ENCODE measurements around the gene FAM8A1.

The FAM8A1 gene

GRCh38 chr6:17640477-17640917, 40.4 kb downstream of the FAM8A1 start:
- Histone ChIP-seq H3K4me1 (ENCODE audit: control insufficient read depth in 1 of 2, insufficient read depth in 2 of 2, low read length in 2 of 2) (no peaks in the 10 kb centered on the region), H3K36me3 (ENCODE audit: control insufficient read depth in 1 of 2, insufficient read depth in 2 of 2, low read length in 2 of 2) (peaks cover 19 to 31% of the 10 kb centered on the region in 2 experiments), H3K4me2 (ENCODE audit: low read length) (no peak overlapping the region), H3K4me3 (ENCODE audit: low read depth, low read length) (no peak overlapping the region), H3K79me2 (ENCODE audit: control insufficient read depth, insufficient read depth, low read length, poor library complexity) (no peaks in the 10 kb centered on the region), H2AFZ (ENCODE audit: insufficient read depth, low read length, poor library complexity) (no peak overlapping the region), H2BK5ac (ENCODE audit: low read depth, low read length, poor library complexity) (no peak overlapping the region), H3K4ac (ENCODE audit: low read depth, low read length) (no peak overlapping the region), H2BK120ac (ENCODE audit: insufficient read depth, low read length, poor library complexity) (no peak overlapping the region), H2BK12ac (ENCODE audit: low read length) (no peak overlapping the region), H3K14ac (ENCODE audit: low read length) (no peak overlapping the region), H3K18ac (ENCODE audit: low read length) (no peak overlapping the region), H3K27me3 (ENCODE audit: insufficient read depth, low read length) (no peaks in the 10 kb centered on the region), H3K79me1 (ENCODE audit: low read length) (no peaks in the 10 kb centered on the region), H3K9me3 (ENCODE audit: insufficient read depth, low read depth, low read length) (no peaks in the 10 kb centered on the region), H4K8ac (ENCODE audit: low read depth, low read length) (no peak overlapping the region), H3K27ac (ENCODE audit: low read depth, low read length) (no peak overlapping the region), H3K23ac (ENCODE audit: low read length) (no peak overlapping the region), H3K9ac (ENCODE audit: low read length) (no peak overlapping the region), H4K91ac (ENCODE audit: low read depth, low read length) (no peak overlapping the region), H4K12ac (ENCODE audit: low read depth, low read length) (no peak overlapping the region), H2AK5ac (ENCODE audit: low read length) (no peak overlapping the region)
- peak; percentile 86 to 87 for DNase-seq
- WGBS (ENCODE audit: extremely low coverage, insufficient coverage, insufficient read length) = no CpG with 5 or more reads among the region's 3 CpGs

GRCh38 chr6:17648745-17649144, 48.6 kb downstream of the FAM8A1 start:
- H4K8ac ChIP-seq (ENCODE audit: low read depth, low read length) = no peak overlapping the region
- WGBS (ENCODE audit: extremely low coverage, insufficient coverage, insufficient read length) = no CpG with 5 or more reads among the region's 3 CpGs
- H3K14ac ChIP-seq (ENCODE audit: low read length) = no peak overlapping the region
- no peak overlapping the region for H3K9ac ChIP-seq (ENCODE audit: low read length)
- no peak overlapping the region for H2AFZ ChIP-seq (ENCODE audit: insufficient read depth, low read length, poor library complexity)
- H4K12ac ChIP-seq (ENCODE audit: low read depth, low read length) = no peak overlapping the region
- H3K4me1 ChIP-seq (ENCODE audit: control insufficient read depth in 1 of 2, insufficient read depth in 2 of 2, low read length in 2 of 2) = no peaks in the 10 kb centered on the region
- peaks cover 2% of the 10 kb centered on the region for H3K79me2 ChIP-seq (ENCODE audit: control insufficient read depth, insufficient read depth, low read length, poor library complexity)
- no peak overlapping the region for H3K23ac ChIP-seq (ENCODE audit: low read length)
- H2AK5ac ChIP-seq (ENCODE audit: low read length) = no peak overlapping the region
- no peak for DNase-seq
- H3K27ac ChIP-seq (ENCODE audit: low read depth, low read length) = no peak overlapping the region
- H3K79me1 ChIP-seq (ENCODE audit: low read length) = no peaks in the 10 kb centered on the region
- H3K4ac ChIP-seq (ENCODE audit: low read depth, low read length) = no peak overlapping the region
- no peak overlapping the region for H2BK12ac ChIP-seq (ENCODE audit: low read length)
- H3K27me3 ChIP-seq (ENCODE audit: insufficient read depth, low read length) = no peaks in the 10 kb centered on the region
- no peaks in the 10 kb centered on the region for H3K9me3 ChIP-seq (ENCODE audit: insufficient read depth, low read depth, low read length)
- peaks cover 30 to 36% of the 10 kb centered on the region in 2 experiments for H3K36me3 ChIP-seq (ENCODE audit: control insufficient read depth in 1 of 2, insufficient read depth in 2 of 2, low read length in 2 of 2)
- no peak overlapping the region for H3K4me2 ChIP-seq (ENCODE audit: low read length)
- no peak overlapping the region for H2BK5ac ChIP-seq (ENCODE audit: low read depth, low read length, poor library complexity)
- no peak overlapping the region for H3K18ac ChIP-seq (ENCODE audit: low read length)
- no peak overlapping the region for H3K4me3 ChIP-seq (ENCODE audit: low read depth, low read length)
- H4K91ac ChIP-seq (ENCODE audit: low read depth, low read length) = no peak overlapping the region
- no peak overlapping the region for H2BK120ac ChIP-seq (ENCODE audit: insufficient read depth, low read length, poor library complexity)

DNA sequence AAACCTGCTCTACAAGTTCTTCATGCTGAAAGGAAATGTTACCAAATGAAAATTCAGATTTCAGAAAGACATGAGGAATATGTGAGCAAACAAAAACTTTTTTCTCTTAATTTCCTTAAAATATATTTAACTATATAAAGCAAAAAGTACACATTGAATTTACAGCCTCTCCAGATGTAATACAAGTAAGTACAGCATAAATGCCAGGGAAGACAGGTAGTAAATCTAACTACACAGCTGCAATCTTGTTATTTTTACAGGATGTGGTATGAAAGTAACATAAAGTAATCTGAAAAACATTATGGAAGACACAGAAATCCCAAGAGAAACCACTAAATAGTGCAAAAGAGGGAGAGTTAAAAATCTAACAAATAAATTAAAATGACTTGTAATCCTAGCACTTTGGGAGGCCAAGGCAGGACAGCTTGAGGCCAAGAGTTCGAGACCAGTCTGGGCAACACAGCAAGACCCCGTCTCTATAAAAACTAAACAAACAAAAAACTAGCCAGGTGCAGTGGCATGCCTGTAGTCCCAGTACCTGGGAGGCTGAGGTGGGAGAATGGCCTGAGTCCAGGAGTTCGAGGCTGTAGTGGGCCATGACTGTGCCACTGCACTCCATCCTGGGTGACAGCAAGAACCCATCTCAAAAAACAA, 50.7 kb downstream of the FAM8A1 start:
- H2BK5ac ChIP-seq (ENCODE audit: low read depth, low read length, poor library complexity) = no peak overlapping the region
- no peak overlapping the region for H3K18ac ChIP-seq (ENCODE audit: low read length)
- peaks cover 2% of the 10 kb centered on the region for H3K79me2 ChIP-seq (ENCODE audit: control insufficient read depth, insufficient read depth, low read length, poor library complexity)
- no peak overlapping the region for H2BK12ac ChIP-seq (ENCODE audit: low read length)
- H3K9ac ChIP-seq (ENCODE audit: low read length) = no peak overlapping the region
- peaks cover 25 to 27% of the 10 kb centered on the region in 2 experiments for H3K36me3 ChIP-seq (ENCODE audit: control insufficient read depth in 1 of 2, insufficient read depth in 2 of 2, low read length in 2 of 2)
- H3K27ac ChIP-seq (ENCODE audit: low read depth, low read length) = no peak overlapping the region
- H3K79me1 ChIP-seq (ENCODE audit: low read length) = no peaks in the 10 kb centered on the region
- H2BK120ac ChIP-seq (ENCODE audit: insufficient read depth, low read length, poor library complexity) = no peak overlapping the region
- no peak overlapping the region for H2AFZ ChIP-seq (ENCODE audit: insufficient read depth, low read length, poor library complexity)
- no peak overlapping the region for H4K12ac ChIP-seq (ENCODE audit: low read depth, low read length)
- no peak overlapping the region for H4K8ac ChIP-seq (ENCODE audit: low read depth, low read length)
- no peaks in the 10 kb centered on the region for H3K4me1 ChIP-seq (ENCODE audit: control insufficient read depth in 1 of 2, insufficient read depth in 2 of 2, low read length in 2 of 2)
- H3K4ac ChIP-seq (ENCODE audit: low read depth, low read length) = no peak overlapping the region
- WGBS (ENCODE audit: extremely low coverage, insufficient coverage, insufficient read length) = no CpG with 5 or more reads among the region's 3 CpGs
- DNase-seq = no peak
- no peak overlapping the region for H3K4me3 ChIP-seq (ENCODE audit: low read depth, low read length)
- no peaks in the 10 kb centered on the region for H3K27me3 ChIP-seq (ENCODE audit: insufficient read depth, low read length)
- H4K91ac ChIP-seq (ENCODE audit: low read depth, low read length) = no peak overlapping the region
- no peaks in the 10 kb centered on the region for H3K9me3 ChIP-seq (ENCODE audit: insufficient read depth, low read depth, low read length)
- no peak overlapping the region for H3K4me2 ChIP-seq (ENCODE audit: low read length)
- H3K14ac ChIP-seq (ENCODE audit: low read length) = no peak overlapping the region
- H2AK5ac ChIP-seq (ENCODE audit: low read length) = no peak overlapping the region
- no peak overlapping the region for H3K23ac ChIP-seq (ENCODE audit: low read length)

GRCh38 chr6:17653198-17653882, 53.2 kb downstream of the FAM8A1 start:
- H3K4me1 ChIP-seq (ENCODE audit: control insufficient read depth in 1 of 2, insufficient read depth in 2 of 2, low read length in 2 of 2) = no peaks in the 10 kb centered on the region
- H3K4me2 ChIP-seq (ENCODE audit: low read length) = no peak overlapping the region
- peaks cover 2% of the 10 kb centered on the region for H3K79me2 ChIP-seq (ENCODE audit: control insufficient read depth, insufficient read depth, low read length, poor library complexity)
- H2BK12ac ChIP-seq (ENCODE audit: low read length) = no peak overlapping the region
- H2BK120ac ChIP-seq (ENCODE audit: insufficient read depth, low read length, poor library complexity) = no peak overlapping the region
- no peak overlapping the region for H3K23ac ChIP-seq (ENCODE audit: low read length)
- no peak overlapping the region for H2AK5ac ChIP-seq (ENCODE audit: low read length)
- H2AFZ ChIP-seq (ENCODE audit: insufficient read depth, low read length, poor library complexity) = no peak overlapping the region
- H3K4ac ChIP-seq (ENCODE audit: low read depth, low read length) = no peak overlapping the region
- H3K9me3 ChIP-seq (ENCODE audit: insufficient read depth, low read depth, low read length) = no peaks in the 10 kb centered on the region
- H3K9ac ChIP-seq (ENCODE audit: low read length) = no peak overlapping the region
- DNase-seq = no peak
- no peak overlapping the region for H4K8ac ChIP-seq (ENCODE audit: low read depth, low read length)
- H4K12ac ChIP-seq (ENCODE audit: low read depth, low read length) = no peak overlapping the region
- H3K27ac ChIP-seq (ENCODE audit: low read depth, low read length) = no peak overlapping the region
- no peak overlapping the region for H3K14ac ChIP-seq (ENCODE audit: low read length)
- no peak overlapping the region for H2BK5ac ChIP-seq (ENCODE audit: low read depth, low read length, poor library complexity)
- no peaks in the 10 kb centered on the region for H3K27me3 ChIP-seq (ENCODE audit: insufficient read depth, low read length)
- no CpG with 5 or more reads among the region's 5 CpGs for WGBS (ENCODE audit: extremely low coverage, insufficient coverage, insufficient read length)
- peaks cover 17 to 30% of the 10 kb centered on the region in 2 experiments for H3K36me3 ChIP-seq (ENCODE audit: control insufficient read depth in 1 of 2, insufficient read depth in 2 of 2, low read length in 2 of 2)
- no peak overlapping the region for H3K4me3 ChIP-seq (ENCODE audit: low read depth, low read length)
- H3K18ac ChIP-seq (ENCODE audit: low read length) = no peak overlapping the region
- no peak overlapping the region for H4K91ac ChIP-seq (ENCODE audit: low read depth, low read length)
- no peaks in the 10 kb centered on the region for H3K79me1 ChIP-seq (ENCODE audit: low read length)
